GM18499 (cell line): Measurements from ENCODE around the gene VRK3.

ENCODE experiments used
- ATAC-seq: cut with Tn5 transposase; IDR thresholded peaks from one replicate; pipeline ENCODE4 v1.9.1; 2021; ENCODE audit warnings: moderate number of reproducible peaks; ENCODE audit not compliant: insufficient read depth, unreplicated experiment

The VRK3 gene

DNA sequence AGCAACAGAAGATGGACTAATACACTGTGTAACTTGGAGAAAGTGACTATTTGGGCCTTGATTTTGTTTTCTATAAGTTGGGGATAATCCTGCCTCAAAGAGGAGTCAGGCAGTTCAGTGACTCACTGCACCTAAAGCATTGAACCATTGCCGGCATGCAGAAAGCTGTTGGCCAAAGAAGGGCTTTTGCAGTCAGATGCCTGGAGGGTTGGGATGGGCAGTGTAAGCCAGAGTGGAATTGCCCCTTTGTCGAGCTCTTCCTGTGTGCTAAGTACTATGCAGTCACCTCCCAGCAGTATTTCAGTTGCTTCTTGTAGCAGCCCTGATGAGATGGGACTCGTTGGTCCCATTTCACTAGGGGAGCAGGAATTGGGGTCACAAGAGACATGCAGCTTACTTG, 11.7 kb upstream of the VRK3 start:
- ATAC-seq: no peak

- no peak for ATAC-seq
Measured at GRCh38 chr19:50030937-50031336, 5.8 kb upstream of the VRK3 start.

- no peak for ATAC-seq
Measured at GRCh38 chr19:50030225-50030624, 5.1 kb upstream of the VRK3 start.

GRCh38 chr19:50026550-50026906, 1.4 kb upstream of the VRK3 start:
- no peak for ATAC-seq

DNA sequence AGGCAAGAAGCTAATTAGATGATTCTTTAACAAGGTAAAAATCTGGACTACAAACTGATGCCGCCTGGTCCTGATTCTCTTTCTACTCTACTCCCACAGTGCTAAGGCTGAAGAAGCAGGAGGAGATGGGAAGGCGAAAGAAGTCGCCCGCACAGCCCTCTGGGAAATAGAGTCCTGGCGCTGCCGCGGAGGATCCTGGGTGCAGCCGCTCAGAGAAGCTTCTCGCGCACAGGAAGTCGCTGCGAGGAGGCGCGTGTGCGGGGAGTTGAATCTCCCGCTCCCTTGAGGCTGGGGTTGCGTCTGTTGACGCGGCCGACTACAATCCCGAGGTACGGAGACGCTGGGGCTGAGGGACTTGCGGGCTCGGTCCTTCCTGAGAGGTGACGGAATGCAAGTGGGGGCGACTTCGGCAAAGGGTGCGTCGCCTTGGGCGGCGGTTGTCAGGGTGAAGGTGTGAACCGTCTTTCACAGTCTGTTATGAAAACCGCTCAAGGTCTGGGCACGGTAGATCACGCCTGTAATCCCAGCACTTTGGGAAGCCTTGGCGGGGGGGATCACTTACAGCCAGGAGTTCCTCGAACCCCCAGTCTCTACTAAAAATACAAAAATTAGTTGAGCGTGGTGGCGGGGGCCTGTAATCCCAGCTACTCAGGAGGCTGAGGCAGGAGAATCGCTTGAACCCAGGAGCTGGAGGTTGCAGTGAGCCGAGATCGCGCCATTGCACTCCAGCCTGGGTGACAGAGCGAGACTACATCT, 800 bp upstream of the VRK3 start, which contains the start of gene ZNF473:
ZNF473 (plus strand) TSS at position 212 of the 756 bp plus-strand sequence. CDS start 5,078 bp downstream, outside the sequence.
- peak; percentile 47 for ATAC-seq

GRCh38 chr19:50024719-50025021, 502 bp downstream of the VRK3 start:
- no peak for ATAC-seq

DNA sequence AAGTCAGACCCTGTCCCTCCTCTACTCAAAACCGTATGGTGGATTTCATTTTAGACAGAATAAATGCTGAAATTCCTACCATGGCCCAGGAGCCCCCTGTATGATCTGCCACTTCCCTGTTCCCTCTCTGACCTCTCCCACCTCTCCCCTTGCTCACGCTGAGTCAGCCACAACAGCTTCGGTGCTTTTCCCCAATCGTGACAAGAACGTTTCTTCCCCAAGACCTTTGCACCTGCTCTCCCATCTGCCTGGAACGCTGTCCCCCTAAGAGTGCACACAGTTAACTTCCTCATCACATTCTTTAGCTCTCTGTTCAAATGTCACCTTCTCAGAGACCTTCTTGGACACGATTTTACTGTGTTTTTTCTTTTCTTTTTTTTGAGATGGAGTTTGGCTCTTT, 2.3 kb downstream of the VRK3 start:
- ATAC-seq: no peak

DNA sequence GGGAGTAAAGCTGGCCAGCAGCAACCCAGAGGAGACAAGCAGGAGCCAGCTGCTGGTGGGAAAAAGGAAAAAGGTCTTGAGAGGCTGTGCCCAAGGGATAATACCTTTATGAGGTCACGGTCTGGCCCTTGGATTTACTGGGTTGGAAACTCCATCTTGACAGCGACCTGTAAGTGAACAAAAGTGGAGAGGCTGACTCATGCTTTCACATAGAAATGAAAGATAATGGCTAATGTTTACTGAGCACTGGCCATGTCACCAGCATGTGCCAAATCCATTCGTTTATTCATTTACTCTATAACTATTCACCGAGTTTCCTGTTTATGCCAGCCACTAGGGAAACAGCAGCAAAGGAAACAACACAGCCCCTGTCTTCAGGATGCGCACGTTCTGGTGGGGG, 4.7 kb downstream of the VRK3 start:
- no peak for ATAC-seq

GRCh38 chr19:50016225-50016807, 8.9 kb downstream of the VRK3 start:
- no peak for ATAC-seq

GRCh38 chr19:50008532-50008931, 16.6 kb downstream of the VRK3 start:
- no peak for ATAC-seq

GRCh38 chr19:50007947-50008346, 17.2 kb downstream of the VRK3 start:
- no peak for ATAC-seq

DNA sequence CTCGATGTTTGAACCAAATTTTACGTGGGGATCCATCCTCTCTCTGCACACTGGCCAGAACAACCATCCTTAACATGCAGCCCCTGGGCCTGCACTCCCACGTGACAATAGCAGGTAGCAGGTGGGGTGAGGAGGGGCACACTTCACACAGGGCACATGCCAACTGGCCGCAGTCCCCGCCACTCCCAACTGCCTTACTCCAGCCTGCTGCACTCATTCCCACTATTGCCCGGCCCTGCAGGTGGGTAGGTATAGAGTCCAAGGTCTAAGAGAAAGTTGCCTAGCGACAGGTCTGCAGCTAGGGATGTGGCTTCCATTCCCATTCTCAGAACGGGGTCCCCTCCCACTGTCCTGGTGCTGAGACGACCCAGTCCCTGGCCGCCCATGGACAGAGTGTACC, 18.0 kb downstream of the VRK3 start:
- ATAC-seq: no peak

- no peak for ATAC-seq
Measured at GRCh38 chr19:50005428-50005827, 19.7 kb downstream of the VRK3 start.

DNA sequence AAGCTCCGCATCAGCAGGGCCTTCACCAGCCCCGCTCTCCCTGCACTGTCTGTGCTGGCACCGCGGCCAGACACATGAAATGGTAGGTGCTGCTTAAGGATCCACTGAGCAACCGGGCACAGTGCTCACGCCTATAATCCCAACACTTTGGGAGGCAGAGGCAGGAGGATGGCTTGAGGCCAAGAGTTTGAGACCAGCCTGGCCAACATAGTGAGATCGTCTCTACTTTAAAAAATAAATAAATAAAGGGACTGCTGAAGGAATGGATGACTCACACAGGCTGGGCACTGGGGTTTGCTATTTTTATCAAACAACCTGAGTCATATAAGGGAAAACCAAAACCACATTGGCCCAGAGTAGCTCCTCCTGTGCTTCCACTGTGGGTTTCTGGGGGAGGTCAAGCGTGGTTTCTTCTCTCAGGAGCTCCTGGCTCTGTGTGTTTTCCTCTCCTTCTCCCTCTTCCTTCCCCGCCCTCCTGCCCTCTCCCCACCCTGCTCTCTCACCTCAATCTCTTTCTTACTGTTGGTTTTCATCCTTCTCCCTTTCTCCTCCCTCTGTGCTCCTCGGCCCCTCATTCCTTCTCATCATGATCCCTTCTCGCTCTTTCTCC, 21.3 kb downstream of the VRK3 start:
- no peak for ATAC-seq

DNA sequence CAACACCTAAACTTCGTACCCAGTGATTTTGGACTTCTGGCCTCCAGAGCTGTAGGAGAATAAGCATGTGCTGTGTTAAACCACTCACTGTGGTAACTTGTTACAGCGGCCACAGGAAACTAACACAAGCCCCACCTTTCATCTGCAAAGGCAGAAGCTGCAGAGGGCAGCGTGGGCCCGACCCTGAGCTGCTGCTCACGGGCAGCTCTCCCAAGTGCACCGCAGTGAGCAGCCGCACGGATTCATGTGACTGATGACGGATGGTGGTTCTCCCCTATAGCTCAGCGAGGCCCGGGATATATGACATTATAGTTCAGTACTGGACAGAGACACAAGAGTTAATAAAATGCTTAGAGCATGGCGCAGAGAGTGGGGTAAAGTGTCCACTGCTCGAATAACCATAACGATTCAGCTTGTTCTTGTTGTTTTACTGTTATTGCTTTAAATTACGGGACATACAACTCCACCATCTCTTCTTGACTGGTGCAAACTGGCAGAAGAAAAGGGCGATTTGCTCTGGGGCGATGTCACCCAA, 21.9 kb downstream of the VRK3 start:
- no peak for ATAC-seq

- no peak for ATAC-seq
Measured at GRCh38 chr19:50002386-50002960, 22.7 kb downstream of the VRK3 start.

- no peak for ATAC-seq
Measured at GRCh38 chr19:50001775-50002174, 23.4 kb downstream of the VRK3 start.

GRCh38 chr19:50000841-50001557, 24.2 kb downstream of the VRK3 start:
- no peak for ATAC-seq

DNA sequence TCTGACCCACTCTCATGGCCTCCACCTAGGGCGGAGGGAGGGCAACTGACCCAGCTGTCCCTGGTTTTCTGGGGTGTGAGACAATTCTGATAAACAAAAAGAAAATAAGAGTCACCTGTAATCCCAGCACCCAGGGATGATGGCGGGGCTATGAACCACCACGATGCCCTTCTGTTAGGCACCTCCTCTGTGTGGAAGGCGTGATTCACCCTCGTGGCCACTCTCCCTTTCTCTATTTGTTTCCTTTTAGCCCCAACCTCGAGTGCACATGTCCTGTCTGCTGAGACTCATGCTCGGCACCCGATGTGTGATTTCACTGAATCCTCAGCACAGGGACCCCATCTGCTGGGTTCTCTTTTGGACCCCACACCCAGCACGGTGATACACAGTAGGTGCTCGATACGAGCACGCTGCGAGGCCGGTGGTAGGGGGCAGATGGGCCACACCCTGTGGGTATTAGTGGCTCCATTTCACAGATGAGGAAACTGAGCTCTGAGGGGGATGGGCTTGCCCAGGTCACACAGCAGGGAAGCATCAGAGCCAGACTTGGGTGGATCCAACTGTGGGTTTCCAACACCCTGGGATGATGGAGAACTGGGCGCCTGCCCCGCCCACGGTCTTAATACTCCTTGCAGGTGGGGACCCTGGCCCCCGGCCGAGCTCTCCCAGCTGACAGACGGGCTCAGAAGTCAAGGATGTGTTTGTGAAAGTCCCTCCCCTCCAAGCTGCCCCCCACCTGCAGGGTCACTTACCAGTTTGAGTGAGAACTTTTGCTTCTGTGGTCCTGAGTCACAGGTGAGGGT, 24.9 kb downstream of the VRK3 start:
- ATAC-seq: no peak
